Measurements from ENCODE around the gene APPL2. TPM values are rescaled to one million over a fixed set of nuclear protein-coding genes. Genes with fewer than 3 reads are reported as not detected.
"Not testable (repeated sequence)": the region's sequence is repeated elsewhere in the genome, so short reads cannot be mapped to it uniquely, and the experiment has no call there.

Gene APPL2
- polyA plus RNA-seq, 6 donors from 2014 or later: 13.2 to 18.0 (median 14.7) TPM

DNA sequence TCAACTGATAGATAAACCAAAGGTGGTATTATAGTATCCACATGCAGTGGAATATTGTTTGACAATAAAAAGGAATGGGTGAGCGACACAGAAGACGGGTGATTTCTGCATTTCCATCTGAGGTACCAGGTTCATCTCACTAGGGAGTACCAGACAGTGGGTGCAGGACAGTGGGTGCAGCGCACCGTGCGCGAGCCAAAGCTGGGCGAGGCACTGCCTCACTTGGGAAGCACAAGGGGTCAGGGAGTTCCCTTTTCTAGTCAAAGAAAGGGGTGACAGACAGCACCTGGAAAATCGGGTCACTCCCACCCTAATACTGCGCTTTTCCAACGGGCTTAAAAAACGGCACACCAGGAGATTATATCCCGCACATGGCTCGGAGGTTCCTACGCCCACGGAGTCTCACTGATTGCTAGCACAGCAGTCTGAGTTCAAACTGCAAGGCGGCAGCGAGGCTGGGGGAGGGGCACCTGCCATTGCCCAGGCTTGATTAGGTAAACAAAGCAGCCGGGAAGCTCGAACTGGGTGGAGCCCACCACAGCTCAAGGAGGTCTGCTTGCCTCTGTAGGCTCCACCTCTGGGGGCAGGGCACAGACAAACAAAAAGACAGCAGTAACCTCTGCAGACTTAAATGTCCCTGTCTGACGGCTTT, 9.9 kb upstream of the APPL2 start:
- H3K27me3 Mint-ChIP-seq: peaks cover 12 to 32% (median 14%) of the 10 kb centered on the region in 3 donors
- not testable (repeated sequence) for H3K36me3 Mint-ChIP-seq; H3K27ac Mint-ChIP-seq; ATAC-seq (ENCODE audit: low read depth in 2 of 2); H3K9me3 Mint-ChIP-seq; H3K4me3 Mint-ChIP-seq; DNase-seq; H3K4me1 Mint-ChIP-seq

DNA sequence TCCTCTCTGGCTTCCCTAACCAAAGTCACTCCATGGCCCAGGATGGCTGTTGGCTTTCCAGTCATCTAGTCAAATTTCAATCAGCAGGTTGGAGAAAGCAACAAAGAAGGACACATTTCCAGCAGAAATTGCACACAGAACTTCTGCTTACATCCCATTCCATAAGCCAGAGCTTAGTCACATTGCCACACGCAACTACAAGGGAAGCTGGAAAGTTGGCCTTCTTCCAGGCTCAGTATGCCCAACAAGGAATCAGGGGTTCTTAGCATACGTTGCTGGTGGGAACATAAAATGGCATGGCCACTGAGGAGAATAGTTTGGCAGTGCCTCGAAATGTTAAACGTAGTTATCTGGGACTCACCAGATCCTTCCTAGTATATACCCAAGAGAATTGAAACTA, 9.3 kb upstream of the APPL2 start:
- no peak overlapping the region for H3K4me3 Mint-ChIP-seq
- H3K36me3 Mint-ChIP-seq: no peaks in the 10 kb centered on the region
- no peak for DNase-seq
- H3K27ac Mint-ChIP-seq: no peak overlapping the region
- peaks cover 0 to 8% (median 2%) of the 10 kb centered on the region in 7 donors for H3K9me3 Mint-ChIP-seq
- peaks cover 0 to 2% (median 0%) of the 10 kb centered on the region in 3 donors for H3K4me1 Mint-ChIP-seq
- no peak for ATAC-seq (ENCODE audit: low read depth in 2 of 2)
- peaks cover 12 to 32% (median 14%) of the 10 kb centered on the region in 3 donors for H3K27me3 Mint-ChIP-seq

DNA sequence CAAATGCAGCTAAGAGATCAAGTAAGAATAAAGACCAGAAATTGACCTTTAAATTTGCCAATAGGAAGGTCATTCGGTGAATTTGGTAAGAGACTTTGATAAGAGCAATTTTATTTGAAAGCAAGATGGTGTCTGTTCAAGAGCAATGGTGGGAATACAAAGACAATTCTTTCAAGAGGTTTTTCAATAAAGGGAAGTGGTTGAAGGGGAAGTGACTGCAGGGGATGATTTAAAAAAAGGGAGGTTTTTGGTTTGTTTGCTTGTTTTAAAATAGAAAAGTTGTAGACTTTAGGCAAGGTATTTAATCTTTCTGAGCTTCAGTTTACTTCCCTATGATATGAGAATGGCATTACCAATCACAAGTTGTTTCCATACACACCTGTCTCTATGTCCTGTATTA, 4.3 kb upstream of the APPL2 start:
- Mint-ChIP-seq H3K27ac (no peak overlapping the region), H3K4me3 (no peak overlapping the region), H3K4me1 (peaks cover 8 to 10% (median 10%) of the 10 kb centered on the region in 3 donors), H3K36me3 (no peaks in the 10 kb centered on the region), H3K27me3 (peaks cover 5 to 11% (median 9%) of the 10 kb centered on the region in 3 donors), H3K9me3 (peaks cover 0 to 2% (median 0%) of the 10 kb centered on the region in 7 donors)
- ATAC-seq (ENCODE audit: low read depth in 2 of 2): no peak
- peak; percentile 25 for DNase-seq

DNA sequence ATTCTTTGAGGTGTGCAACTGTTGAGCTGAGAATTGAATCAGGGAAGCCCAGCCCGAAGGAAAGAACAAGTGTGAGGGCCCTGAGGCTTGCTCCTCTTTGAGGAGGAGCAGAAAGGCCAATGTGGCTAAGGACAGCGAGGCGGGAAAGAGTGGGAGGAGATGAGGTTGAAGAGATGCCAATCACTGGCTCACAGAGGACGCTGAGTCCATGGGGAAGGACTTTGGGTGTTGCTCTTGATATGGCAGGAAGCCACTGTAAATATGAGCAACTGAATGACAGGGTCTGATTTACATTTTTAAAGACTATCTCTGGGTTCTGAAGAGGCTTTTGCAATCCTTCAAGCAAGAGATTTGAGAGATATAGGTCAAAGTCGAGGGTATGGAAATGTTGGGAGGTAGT, 3.3 kb upstream of the APPL2 start:
- Mint-ChIP-seq H3K27me3 (peaks cover 0 to 3% (median 3%) of the 10 kb centered on the region in 3 donors), H3K27ac (no peak overlapping the region), H3K4me1 (peaks cover 18 to 20% (median 19%) of the 10 kb centered on the region in 3 donors), H3K36me3 (no peaks in the 10 kb centered on the region), H3K4me3 (no peak overlapping the region), H3K9me3 (peaks cover 0 to 2% (median 0%) of the 10 kb centered on the region in 7 donors)
- DNase-seq: no peak
- no peak for ATAC-seq (ENCODE audit: low read depth in 2 of 2)

DNA sequence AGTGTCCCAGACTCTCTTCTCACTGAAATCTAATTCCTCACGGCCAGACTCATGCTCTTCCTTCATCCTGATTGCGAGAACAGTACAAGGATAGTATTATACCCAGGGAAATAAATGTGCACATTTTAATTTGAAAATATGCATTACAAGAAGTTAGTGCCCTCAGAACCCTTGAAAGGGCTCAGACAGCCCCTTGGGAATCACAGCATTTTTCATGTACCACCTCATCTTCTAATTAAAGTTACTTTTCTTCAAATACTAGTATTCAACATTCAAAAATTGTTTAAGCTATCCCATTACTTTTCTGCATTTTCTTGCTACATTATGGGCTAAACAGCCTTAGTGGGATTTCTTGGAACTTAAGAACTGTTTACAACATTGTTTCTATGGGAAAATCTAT, 1.7 kb upstream of the APPL2 start:
- Mint-ChIP-seq H3K4me1 (peaks cover 34 to 36% (median 35%) of the 10 kb centered on the region in 3 donors), H3K9me3 (no peaks in the 10 kb centered on the region), H3K27ac (no peak overlapping the region), H3K27me3 (no peaks in the 10 kb centered on the region), H3K36me3 (no peaks in the 10 kb centered on the region), H3K4me3 (no peak overlapping the region)
- ATAC-seq (ENCODE audit: low read depth in 2 of 2) (no peak), DNase-seq (no peak)

DNA sequence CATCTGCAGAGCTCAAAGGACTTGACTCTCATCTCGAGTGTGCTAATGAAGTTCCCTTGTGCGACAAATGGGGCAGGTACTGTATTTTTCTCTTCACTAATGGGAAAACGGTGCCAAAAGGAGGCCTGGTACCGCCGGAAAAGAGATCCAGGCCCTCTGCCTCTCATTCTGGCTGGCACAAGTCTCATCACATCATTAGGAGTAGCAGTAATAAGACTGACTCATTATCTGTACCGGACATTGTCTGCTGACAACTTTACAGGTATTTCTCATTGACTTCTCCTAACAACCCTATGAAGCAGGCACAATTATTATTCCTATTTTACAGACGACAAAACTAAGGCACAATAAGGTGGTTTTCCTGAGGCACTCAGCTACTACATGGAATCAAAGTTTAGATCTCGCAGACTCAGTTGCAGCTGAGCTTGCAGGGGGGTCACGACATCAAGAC, 668 bp downstream of the APPL2 start:
- Mint-ChIP-seq H3K27ac (peak overlapping the region in 5 of 6 donors; percentile 54 to 96 (median 89)), H3K27me3 (no peaks in the 10 kb centered on the region), H3K4me3 (peak overlapping the region in 7 of 8 donors; percentile 79 to 94 (median 90)), H3K36me3 (no peaks in the 10 kb centered on the region), H3K4me1 (peaks cover 34 to 47% (median 44%) of the 10 kb centered on the region in 3 donors), H3K9me3 (no peaks in the 10 kb centered on the region)
- no peak for DNase-seq
- no peak for ATAC-seq (ENCODE audit: low read depth in 2 of 2)

DNA sequence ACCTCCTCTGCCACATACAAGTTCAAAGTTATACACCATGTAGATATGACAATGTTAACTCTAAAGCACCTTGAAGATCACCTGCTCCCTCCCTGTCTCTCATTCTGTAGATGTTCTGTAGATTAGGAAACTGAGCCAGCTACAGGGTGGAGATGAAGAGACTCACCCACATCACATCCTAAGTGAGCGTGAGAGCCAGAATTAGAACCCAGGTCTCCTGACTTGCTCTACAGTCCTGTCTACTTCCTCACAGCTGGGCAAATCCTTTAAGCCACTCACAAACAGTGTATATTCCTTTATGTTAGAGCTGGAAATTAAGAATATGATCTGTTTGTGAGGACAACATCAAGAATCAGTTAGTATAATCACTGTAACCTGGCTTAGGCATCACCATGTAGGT, 1.8 kb downstream of the APPL2 start:
- DNase-seq: no peak
- H3K9me3 Mint-ChIP-seq: no peaks in the 10 kb centered on the region
- H3K4me3 Mint-ChIP-seq: peak overlapping the region in 6 of 8 donors; percentile 48 to 94 (median 86)
- peak overlapping the region in 1 of 6 donors; percentile 96 for H3K27ac Mint-ChIP-seq
- H3K4me1 Mint-ChIP-seq: peaks cover 34 to 47% (median 44%) of the 10 kb centered on the region in 3 donors
- no peak for ATAC-seq (ENCODE audit: low read depth in 2 of 2)
- no peaks in the 10 kb centered on the region for H3K27me3 Mint-ChIP-seq
- no peaks in the 10 kb centered on the region for H3K36me3 Mint-ChIP-seq

DNA sequence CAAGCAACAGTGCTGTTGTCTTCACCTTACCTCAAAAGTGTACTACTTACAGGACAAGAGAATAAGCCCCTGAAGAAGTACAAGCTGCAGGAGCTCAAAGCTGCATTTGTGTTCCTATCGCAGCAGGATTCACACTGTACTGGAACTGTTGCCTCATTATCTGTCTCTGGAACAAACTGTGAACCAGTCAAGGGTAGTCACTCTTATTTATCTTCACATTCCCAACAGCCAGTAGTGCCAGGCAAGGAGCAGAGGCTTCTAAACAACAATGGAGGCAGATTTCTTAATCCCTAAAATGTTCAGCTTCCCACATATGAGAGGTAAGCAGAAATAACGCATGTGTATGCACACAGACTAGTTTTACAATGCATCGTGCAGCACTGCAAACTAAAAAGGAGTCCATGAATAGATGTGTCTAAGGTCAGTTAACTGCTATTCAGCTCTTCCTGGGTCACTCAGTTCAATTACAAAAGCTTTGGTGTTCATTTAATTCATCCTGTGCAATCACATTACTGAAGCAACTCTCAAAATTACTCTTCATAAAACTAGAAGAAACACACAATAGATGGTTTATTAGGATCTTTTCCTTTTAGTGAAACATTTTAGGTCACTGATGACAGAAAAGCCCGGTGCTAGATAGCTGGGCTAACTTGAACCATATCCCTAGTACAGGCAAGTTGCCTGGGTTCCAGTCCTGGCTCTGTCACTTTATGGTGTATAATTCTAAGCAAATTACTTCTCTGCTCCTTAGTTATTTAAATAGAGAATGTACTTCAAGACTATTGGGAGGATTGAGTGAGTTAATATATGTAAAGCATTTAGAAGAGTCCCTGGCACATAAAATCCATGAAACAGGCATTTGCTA, 2.7 kb downstream of the APPL2 start:
- peaks cover 5 to 8% of the 10 kb centered on the region in 2 donors for H3K36me3 Mint-ChIP-seq
- ATAC-seq (ENCODE audit: low read depth in 2 of 2): no peak
- peak overlapping the region in 2 of 8 donors; percentile 53 to 94 for H3K4me3 Mint-ChIP-seq
- H3K9me3 Mint-ChIP-seq: no peaks in the 10 kb centered on the region
- no peaks in the 10 kb centered on the region for H3K27me3 Mint-ChIP-seq
- DNase-seq: no peak
- H3K4me1 Mint-ChIP-seq: peaks cover 34 to 47% (median 44%) of the 10 kb centered on the region in 3 donors
- peak overlapping the region in 4 of 6 donors; percentile 24 to 85 (median 30) for H3K27ac Mint-ChIP-seq

DNA sequence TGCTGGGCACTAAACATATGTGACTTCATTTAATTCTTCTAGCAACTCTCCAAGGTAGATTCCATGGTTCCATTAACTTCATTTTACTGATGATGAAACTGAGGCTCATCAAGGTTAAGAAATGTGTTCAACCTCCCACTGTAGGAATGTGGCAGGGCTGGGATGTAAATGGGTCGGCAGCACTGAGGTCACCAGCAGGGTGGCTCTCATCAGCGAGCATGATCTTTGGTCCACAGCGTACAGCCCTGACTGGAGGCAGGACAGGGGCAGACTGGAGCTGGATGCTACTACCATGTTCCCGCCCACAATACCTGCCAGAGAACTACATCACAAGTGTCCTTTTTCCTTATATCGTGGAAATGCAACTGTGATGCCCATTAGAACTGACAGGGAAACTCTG, 4.6 kb downstream of the APPL2 start:
- DNase-seq: no peak
- Mint-ChIP-seq H3K9me3 (no peaks in the 10 kb centered on the region), H3K4me3 (peak overlapping the region in 1 of 8 donors; percentile 29), H3K27me3 (no peaks in the 10 kb centered on the region), H3K36me3 (peaks cover 17% of the 10 kb centered on the region in 2 donors), H3K4me1 (peaks cover 31 to 47% (median 44%) of the 10 kb centered on the region in 3 donors), H3K27ac (no peak overlapping the region)
- no peak for ATAC-seq (ENCODE audit: low read depth in 2 of 2)

DNA sequence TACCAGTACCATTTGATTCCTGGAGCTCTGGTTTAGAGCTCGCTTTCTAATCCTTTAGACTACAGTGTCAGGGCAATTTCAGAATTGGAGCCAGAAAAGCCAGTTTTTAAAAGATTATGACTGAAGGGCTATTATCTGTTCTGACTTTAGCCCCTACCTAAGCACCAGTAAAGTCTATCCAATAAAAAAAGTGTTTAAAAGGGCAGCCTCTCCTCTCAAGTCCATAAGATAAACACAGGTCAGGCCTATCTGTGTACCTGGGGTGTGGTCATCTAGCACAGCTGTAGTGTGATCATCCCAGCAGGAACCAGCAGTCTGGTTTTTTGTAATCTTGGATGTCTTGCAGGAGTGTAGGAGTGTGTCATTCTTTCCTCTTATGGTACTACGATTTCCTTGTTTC, 6.6 kb downstream of the APPL2 start:
- H3K36me3 Mint-ChIP-seq: peaks cover 17% of the 10 kb centered on the region in 2 donors
- H3K27me3 Mint-ChIP-seq: no peaks in the 10 kb centered on the region
- no peak overlapping the region for H3K4me3 Mint-ChIP-seq
- no peak overlapping the region for H3K27ac Mint-ChIP-seq
- peaks cover 23 to 48% (median 40%) of the 10 kb centered on the region in 3 donors for H3K4me1 Mint-ChIP-seq
- H3K9me3 Mint-ChIP-seq: no peaks in the 10 kb centered on the region
- ATAC-seq (ENCODE audit: low read depth in 2 of 2) (no peak), DNase-seq (no peak)

DNA sequence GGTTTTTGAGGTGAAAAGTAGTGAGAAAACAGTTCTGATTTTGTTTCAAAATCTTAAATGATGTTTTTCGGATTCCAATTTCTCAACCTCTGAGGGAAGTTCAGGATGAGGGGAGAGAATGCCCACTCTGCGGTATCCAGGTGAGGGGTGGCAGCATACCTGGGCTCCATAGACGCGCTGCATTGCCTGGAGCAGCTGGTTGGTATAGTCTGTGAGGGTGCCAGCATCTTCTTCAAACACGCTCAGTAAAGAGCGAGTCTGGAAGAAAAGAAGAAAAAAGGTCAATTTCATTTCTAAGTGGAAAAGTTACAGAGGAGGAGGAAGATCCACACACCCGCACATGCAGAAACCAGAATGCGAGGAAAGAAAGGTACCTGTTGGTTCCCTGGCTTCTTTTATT, 7.0 kb downstream of the APPL2 start:
- no peaks in the 10 kb centered on the region for H3K9me3 Mint-ChIP-seq
- H3K27ac Mint-ChIP-seq: peak overlapping the region in 2 of 6 donors; percentile 44 to 77
- H3K36me3 Mint-ChIP-seq: peaks cover 17% of the 10 kb centered on the region in 2 donors

DNA sequence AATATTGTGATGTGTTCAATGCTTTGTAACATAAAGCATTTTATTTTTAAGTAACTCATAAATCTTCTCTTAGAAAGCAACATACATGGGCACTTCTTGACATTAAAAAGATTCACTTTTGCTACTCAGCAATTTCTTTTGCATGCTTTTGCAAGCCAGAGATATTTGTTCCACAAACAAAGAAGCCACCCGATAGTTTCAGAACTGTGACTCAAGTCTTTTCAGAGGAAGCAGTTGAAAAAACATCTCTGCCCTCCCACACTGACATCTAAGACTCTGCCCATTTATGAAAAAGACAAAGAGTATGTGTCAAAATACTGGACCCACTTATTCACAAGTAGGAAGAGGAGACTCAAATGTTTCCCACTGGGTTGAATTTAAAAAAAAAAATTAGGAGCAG, 7.5 kb downstream of the APPL2 start:
- peak overlapping the region in 1 of 8 donors; percentile 7 for H3K4me3 Mint-ChIP-seq
- DNase-seq: no peak
- H3K27me3 Mint-ChIP-seq: no peaks in the 10 kb centered on the region
- H3K4me1 Mint-ChIP-seq: peaks cover 14 to 40% (median 32%) of the 10 kb centered on the region in 3 donors
- H3K36me3 Mint-ChIP-seq: peaks cover 18 to 19% of the 10 kb centered on the region in 2 donors
- H3K9me3 Mint-ChIP-seq: no peaks in the 10 kb centered on the region
- no peak for ATAC-seq (ENCODE audit: low read depth in 2 of 2)
- peak overlapping the region in 2 of 6 donors; percentile 44 to 53 for H3K27ac Mint-ChIP-seq

More for the DNA sequence above, 7.0 kb downstream of the APPL2 start:
- ATAC-seq (ENCODE audit: low read depth in 2 of 2): no peak
- peak overlapping the region in 1 of 8 donors; percentile 7 for H3K4me3 Mint-ChIP-seq
- H3K4me1 Mint-ChIP-seq: peaks cover 19 to 44% (median 36%) of the 10 kb centered on the region in 3 donors
- DNase-seq: no peak
- H3K27me3 Mint-ChIP-seq: no peaks in the 10 kb centered on the region

DNA sequence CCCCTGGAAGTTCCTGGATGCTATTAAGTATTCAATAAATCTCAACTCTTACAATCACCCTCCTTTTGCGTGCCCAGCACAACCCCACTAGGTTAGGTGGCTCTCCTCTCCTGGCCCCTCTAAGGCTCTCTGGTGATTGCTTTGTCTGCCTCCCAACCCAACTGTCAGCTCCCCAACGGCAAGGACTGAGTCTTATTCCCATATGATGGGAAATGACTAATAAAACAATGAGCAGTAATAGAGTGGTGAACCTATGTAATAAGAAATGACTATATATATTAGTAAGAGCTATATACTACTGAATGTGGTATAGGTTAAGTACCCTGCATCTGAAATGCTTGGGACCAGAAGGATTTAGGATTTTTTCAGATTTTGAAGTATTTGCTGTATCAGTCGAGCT, 8.1 kb downstream of the APPL2 start:
- Mint-ChIP-seq H3K27ac (peak overlapping the region in 2 of 6 donors; percentile 41 to 77), H3K27me3 (no peaks in the 10 kb centered on the region), H3K4me3 (no peak overlapping the region), H3K4me1 (peaks cover 8 to 33% (median 26%) of the 10 kb centered on the region in 3 donors), H3K9me3 (no peaks in the 10 kb centered on the region), H3K36me3 (peaks cover 24 to 25% of the 10 kb centered on the region in 2 donors)
- DNase-seq: no peak
- no peak for ATAC-seq (ENCODE audit: low read depth in 2 of 2)

All from naive B cell (primary cell).